Upper lobe of left lung (tissue), 6 donors: ENCODE data around the gene GRHPR. TPM values are rescaled to one million over a fixed set of nuclear protein-coding genes. Genes with fewer than 3 reads are reported as not detected.

Source experiments
- ATAC-seq, 2 donors: fragments of 200-7000 bp; cut with Tn5 transposase; one replicate each; pipeline ENCODE4 v1.9.1; 2022; ENCODE audit warnings: mild to moderate bottlenecking in 2 of 2, moderate library complexity in 2 of 2; ENCODE audit not compliant: low FRiP score in 2 of 2
- DNase-seq, 2 donors: peaks; one replicate each; pipeline ENCODE4 v3.0.0-alpha.2; 2019 to 2020
- H3K27ac ChIP-seq, 4 donors: fragments of 200-600 bp; sonication (generic); one replicate each; pipeline ENCODE4 v1.5.1; 2016 to 2019
- H3K27me3 ChIP-seq, 4 donors: fragments of 200-600 bp; sonication (generic); one replicate each; pipeline ENCODE4 v1.5.1; 2017 to 2019
- H3K36me3 ChIP-seq, 4 donors: fragments of 200-600 bp; sonication (generic); one replicate each; pipeline ENCODE4 v1.5.1; 2016 to 2019
- H3K4me1 ChIP-seq, 4 donors: fragments of 200-600 bp; sonication (generic); one replicate each; pipeline ENCODE4 v1.5.1; 2018 to 2019
- H3K4me3 ChIP-seq, 4 donors: fragments of 200-600 bp; sonication (generic); one replicate each; pipeline ENCODE4 v1.5.1; 2017 to 2019; ENCODE audit warnings: mild to moderate bottlenecking in 2 of 4, moderate library complexity in 1 of 4
- H3K9me3 ChIP-seq, 4 donors: fragments of 200-600 bp; sonication (generic); one replicate each; pipeline ENCODE4 v1.5.1; 2018 to 2019
- EP300 ChIP-seq, 4 donors: sonication (generic); formaldehyde crosslinking; IDR thresholded peaks; one replicate each; pipeline ENCODE4 v1.5.1; 2017; ENCODE audit warnings: antibody characterized with exemption in 4 of 4, control low read depth in 2 of 4
- POLR2A ChIP-seq, 4 donors: fragments of 450-650 bp; IDR thresholded peaks; one replicate each; pipeline ENCODE4 v1.5.1; 2016 to 2017; ENCODE audit warnings: antibody characterized with exemption in 4 of 4, mild to moderate bottlenecking in 2 of 4
- POLR2AphosphoS5 ChIP-seq, 2 donors: sonication (generic); formaldehyde crosslinking; IDR thresholded peaks; one replicate each; pipeline ENCODE4 v1.5.1; 2017; ENCODE audit warnings: antibody characterized with exemption in 2 of 2
- WGBS, 2 donors: methylation state at CpG; one replicate each; pipeline ENCODE4 v1.1.5; 2017 to 2018; 5-methylcytosine and 5-hydroxymethylcytosine counted together
- total RNA-seq, 6 donors: library from RNA; depleted of rRNA in 4 of 6; stranded (reverse); fragments of >200 nt in 4 of 6; gene quantifications; one replicate each; pipeline versions ENCODE4 v1.1.0 to v1.2.1, GENCODE V29; 2016 to 2021
- TF ChIP-seq, protein P1 (sequence below), 6 experiments: fragments of 450-650 bp in 4 of 6; fragments of 200-600 bp in 2 of 6; sonication (generic) in 2 of 6; IDR thresholded peaks; one replicate each; pipeline ENCODE4 v1.5.1; 2016 to 2019; ENCODE audit warnings: antibody characterized with exemption in 6 of 6
- donor health status: DM: no; HTN: no; CAD: no; lungs with moderate emphysema.
- donor health status: DM: no; HTN: yes; CAD: no; lungs with severe emphysema.

GRHPR gene
- total RNA-seq, 6 donors from 2014 or later = 68.2 to 97.6 (median 81.3) TPM

GRCh38 chr9:37447111-37447510, 24.6 kb downstream of the GRHPR start:
- Histone ChIP-seq H3K4me1 (peaks cover 0 to 3% (median 0%) of the 10 kb centered on the region in 4 donors), H3K27me3 (no peaks in the 10 kb centered on the region), H3K4me3 (no peak overlapping the region), H3K9me3 (no peaks in the 10 kb centered on the region), H3K27ac (no peak overlapping the region), H3K36me3 (peaks cover 0 to 14% (median 3%) of the 10 kb centered on the region in 4 donors)
- no peak for ATAC-seq
- no peak for DNase-seq
- TF ChIP-seq, protein P1, sequence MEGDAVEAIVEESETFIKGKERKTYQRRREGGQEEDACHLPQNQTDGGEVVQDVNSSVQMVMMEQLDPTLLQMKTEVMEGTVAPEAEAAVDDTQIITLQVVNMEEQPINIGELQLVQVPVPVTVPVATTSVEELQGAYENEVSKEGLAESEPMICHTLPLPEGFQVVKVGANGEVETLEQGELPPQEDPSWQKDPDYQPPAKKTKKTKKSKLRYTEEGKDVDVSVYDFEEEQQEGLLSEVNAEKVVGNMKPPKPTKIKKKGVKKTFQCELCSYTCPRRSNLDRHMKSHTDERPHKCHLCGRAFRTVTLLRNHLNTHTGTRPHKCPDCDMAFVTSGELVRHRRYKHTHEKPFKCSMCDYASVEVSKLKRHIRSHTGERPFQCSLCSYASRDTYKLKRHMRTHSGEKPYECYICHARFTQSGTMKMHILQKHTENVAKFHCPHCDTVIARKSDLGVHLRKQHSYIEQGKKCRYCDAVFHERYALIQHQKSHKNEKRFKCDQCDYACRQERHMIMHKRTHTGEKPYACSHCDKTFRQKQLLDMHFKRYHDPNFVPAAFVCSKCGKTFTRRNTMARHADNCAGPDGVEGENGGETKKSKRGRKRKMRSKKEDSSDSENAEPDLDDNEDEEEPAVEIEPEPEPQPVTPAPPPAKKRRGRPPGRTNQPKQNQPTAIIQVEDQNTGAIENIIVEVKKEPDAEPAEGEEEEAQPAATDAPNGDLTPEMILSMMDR (IDR thresholded peaks at IDR 0.05) = no peak
- TF ChIP-seq POLR2A (IDR thresholded peaks at IDR 0.05) (no peak), POLR2AphosphoS5 (IDR thresholded peaks at IDR 0.05) (no peak), EP300 (IDR thresholded peaks at IDR 0.05) (no peak)

DNA sequence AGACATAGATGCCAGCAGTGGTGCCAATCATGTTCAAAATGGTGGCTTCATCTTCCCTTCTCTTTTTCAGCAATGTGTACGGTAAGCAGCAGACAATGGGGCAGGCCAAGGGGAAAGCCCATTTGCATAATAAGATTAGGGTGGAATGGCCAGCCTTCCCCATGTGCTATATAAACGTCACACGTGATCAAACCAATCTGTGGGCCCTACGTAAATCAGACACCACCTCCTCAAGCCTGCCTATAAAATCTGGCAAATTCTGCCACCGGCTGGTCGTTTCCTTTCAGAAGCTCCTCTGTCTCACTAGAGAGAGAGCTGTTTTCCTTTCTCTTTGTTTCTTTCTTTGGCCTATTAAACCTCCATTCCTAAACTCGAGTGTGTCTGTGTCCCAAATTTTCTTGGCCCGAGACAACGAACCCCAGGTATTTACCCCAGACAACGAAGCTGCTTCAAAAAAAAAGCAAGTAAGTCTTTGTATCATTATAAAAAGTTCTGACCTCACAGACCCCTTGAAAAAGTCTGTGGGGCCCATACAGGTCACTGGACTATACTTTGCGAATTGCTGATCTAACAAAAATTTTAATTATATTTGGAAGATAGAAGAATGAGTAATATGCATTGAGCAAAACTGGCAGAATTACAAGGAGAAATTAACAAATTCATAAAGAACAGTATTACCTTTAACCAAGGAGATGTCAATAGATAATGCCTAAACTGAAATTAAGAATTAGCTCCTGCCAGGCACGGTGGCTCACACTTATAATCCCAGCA, 27.6 kb downstream of the GRHPR start:
- WGBS, 2 donors = 89 to 91% methylated on average over 12 of the region's 12 CpGs
- ATAC-seq = no peak
- no peaks in the 10 kb centered on the region for H3K9me3 ChIP-seq
- no peak for DNase-seq
- peaks cover 0 to 12% (median 7%) of the 10 kb centered on the region in 4 donors for H3K4me1 ChIP-seq
- no peak overlapping the region for H3K27ac ChIP-seq
- no peak for TF ChIP-seq EP300 (IDR thresholded peaks at IDR 0.05)
- TF ChIP-seq POLR2AphosphoS5 (IDR thresholded peaks at IDR 0.05) = no peak
- TF ChIP-seq, protein P1 (IDR thresholded peaks at IDR 0.05) = no peak
- no peak for TF ChIP-seq POLR2A (IDR thresholded peaks at IDR 0.05)
- H3K27me3 ChIP-seq = no peaks in the 10 kb centered on the region
- H3K4me3 ChIP-seq = no peak overlapping the region
- H3K36me3 ChIP-seq = peaks cover 0 to 7% (median 0%) of the 10 kb centered on the region in 4 donors

DNA sequence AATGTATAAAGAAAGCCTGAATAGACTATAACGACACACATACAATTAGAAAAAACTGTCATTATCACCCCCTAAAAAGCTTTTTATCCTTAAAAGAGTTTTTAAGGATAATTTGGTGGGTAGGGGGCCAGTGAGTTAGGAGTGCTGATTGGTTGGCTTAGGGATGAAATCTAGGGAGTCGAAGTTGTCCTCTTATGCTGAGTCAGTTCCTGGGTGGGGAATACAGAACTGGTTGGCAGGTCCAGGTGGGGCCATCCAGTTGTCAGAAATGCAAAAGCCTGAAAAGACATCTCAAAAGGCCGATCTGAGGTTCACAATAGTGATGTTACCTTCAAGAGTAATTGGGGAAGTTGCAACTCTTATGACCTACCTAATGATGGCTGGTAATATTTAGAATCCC, 29.1 kb downstream of the GRHPR start:
- H3K4me1 ChIP-seq = peaks cover 0 to 12% (median 7%) of the 10 kb centered on the region in 4 donors

GRCh38 chr9:37452611-37453010, 30.1 kb downstream of the GRHPR start:
- TF ChIP-seq, protein P1 (IDR thresholded peaks at IDR 0.05) = no peak
- TF ChIP-seq POLR2A (IDR thresholded peaks at IDR 0.05) = no peak
- TF ChIP-seq EP300 (IDR thresholded peaks at IDR 0.05) = no peak
- no peak for TF ChIP-seq POLR2AphosphoS5 (IDR thresholded peaks at IDR 0.05)
- DNase-seq = no peak
- Histone ChIP-seq H3K27ac (no peak overlapping the region), H3K4me1 (peaks cover 0 to 18% (median 7%) of the 10 kb centered on the region in 4 donors), H3K9me3 (no peaks in the 10 kb centered on the region), H3K4me3 (no peak overlapping the region), H3K27me3 (no peaks in the 10 kb centered on the region), H3K36me3 (peaks cover 0 to 9% (median 0%) of the 10 kb centered on the region in 4 donors)
- WGBS, 2 donors = 93 to 94% methylated on average over 1 of the region's 1 CpG
- no peak for ATAC-seq

More for the DNA sequence above, 29.1 kb downstream of the GRHPR start:
- no peak overlapping the region for H3K27ac ChIP-seq
- ATAC-seq = no peak
- no peak for TF ChIP-seq EP300 (IDR thresholded peaks at IDR 0.05)
- no peak for TF ChIP-seq POLR2A (IDR thresholded peaks at IDR 0.05)
- TF ChIP-seq, protein P1 (IDR thresholded peaks at IDR 0.05) = no peak
- TF ChIP-seq POLR2AphosphoS5 (IDR thresholded peaks at IDR 0.05) = no peak
- peaks cover 0 to 9% (median 0%) of the 10 kb centered on the region in 4 donors for H3K36me3 ChIP-seq
- DNase-seq = no peak
- H3K9me3 ChIP-seq = no peaks in the 10 kb centered on the region
- no peaks in the 10 kb centered on the region for H3K27me3 ChIP-seq
- no peak overlapping the region for H3K4me3 ChIP-seq
- WGBS, 2 donors = 79 to 82% methylated on average over 3 of the region's 3 CpGs
